Endothelial cell of umbilical vein (primary cell): ENCODE data around the gene BRSK1. TPM values are rescaled to one million over a fixed set of nuclear protein-coding genes. Genes with fewer than 3 reads are reported as not detected.

Experiments
- BruUV-seq: library from RNA; stranded (reverse); fragments of 400-500 nt; replicated peaks from 2 replicates; lab custom pipeline; 2021; lab: Mats Ljungman, UMichigan
- CTCF ChIA-PET: fragments of 300-600, 350-600 bp; sonication (Branson Sonifier 250); formaldehyde crosslinking; loops from one replicate; lab custom pipeline; 2021; ENCODE audit warnings: antibody characterized with exemption, inconsistent platforms; lab: Charles Lee
- POLR2A ChIA-PET: fragments of 300-600, 350-600 bp; sonication (Branson Sonifier 250); formaldehyde crosslinking; loops from one replicate; lab custom pipeline; 2021; ENCODE audit warnings: antibody characterized with exemption, inconsistent platforms; lab: Charles Lee
- DNase-seq: peaks from one replicate; pipeline ENCODE4 v3.0.0-alpha.2; 2011; ENCODE audit warnings: low read depth, low spot score
- FAIRE-seq: peaks from 2 replicates; lab custom pipeline; 2011; peaks lifted over from hg19 to GRCh38; lab: Jason Lieb, UNC
- H2AFZ ChIP-seq: 2 replicates; pipeline ENCODE4 v1.6.0; 2012; ENCODE audit warnings: low read depth, low read length, control low read depth, inconsistent platforms
- H3K27ac ChIP-seq: 2 replicates; pipeline ENCODE4 v1.5.1; 2011; ENCODE audit warnings: low read depth, mild to moderate bottlenecking, control low read depth, low read length, moderate library complexity; ENCODE audit not compliant: insufficient read depth
- H3K27me3 ChIP-seq, 2 experiments: 2 replicates each; pipeline versions ENCODE4 v1.6.0 to v1.6.1; 2011; ENCODE audit warnings: low read length in 2 of 2, mixed read lengths in 1 of 2; ENCODE audit not compliant: control insufficient read depth in 2 of 2, insufficient read depth in 2 of 2
- H3K36me3 ChIP-seq, 2 experiments: 2 replicates in 1 of 2; 3 replicates in 1 of 2; pipeline ENCODE4 v1.5.1; 2011; ENCODE audit warnings: low read length in 2 of 2, mild to moderate bottlenecking in 1 of 2, moderate library complexity in 1 of 2; ENCODE audit not compliant: control insufficient read depth in 2 of 2, insufficient read depth in 2 of 2; ENCODE audit errors: extremely low read depth in 1 of 2
- H3K4me1 ChIP-seq: 3 replicates; pipeline ENCODE4 v1.5.1; 2011; ENCODE audit warnings: mild to moderate bottlenecking, low read length; ENCODE audit not compliant: control insufficient read depth, insufficient read depth; ENCODE audit errors: extremely low read depth
- H3K4me2 ChIP-seq: 2 replicates; pipeline ENCODE4 v1.6.1; 2011; ENCODE audit warnings: low read length, control low read depth, mixed read lengths; ENCODE audit not compliant: insufficient read depth
- H3K4me3 ChIP-seq, 3 experiments: fragments of 200-600 bp in 1 of 3; sonication (generic), shearing (Covaris generic) in 1 of 3; replicated peaks in 1 of 3; 2 replicates each; pipeline ENCODE4 v1.5.1; 2011 to 2016; ENCODE audit warnings: control low read depth in 3 of 3, low read length in 3 of 3, mild to moderate bottlenecking in 2 of 3, inconsistent platforms in 1 of 3, low read depth in 1 of 3, moderate library complexity in 1 of 3; ENCODE audit not compliant: insufficient read depth in 1 of 3
- H3K79me2 ChIP-seq: 2 replicates; pipeline ENCODE4 v1.6.0; 2012; ENCODE audit warnings: low read length, inconsistent platforms; ENCODE audit not compliant: control insufficient read depth, insufficient read depth
- H3K9ac ChIP-seq: replicated peaks from 2 replicates; pipeline ENCODE3; 2011; ENCODE audit warnings: low read length, control low read depth; ENCODE audit not compliant: insufficient read depth; ENCODE audit errors: extremely low read depth
- H3K9me1 ChIP-seq: replicated peaks from 3 replicates; pipeline ENCODE4 v1.6.0; 2011; ENCODE audit warnings: mild to moderate bottlenecking, low read length; ENCODE audit not compliant: control insufficient read depth, insufficient read depth; ENCODE audit errors: extremely low read depth
- H3K9me3 ChIP-seq: replicated peaks from 2 replicates; pipeline ENCODE4 v1.5.1; 2012; ENCODE audit warnings: low read length, inconsistent platforms; ENCODE audit not compliant: control insufficient read depth, insufficient read depth
- H4K20me1 ChIP-seq: replicated peaks from 2 replicates; pipeline ENCODE3; 2011; ENCODE audit warnings: mild to moderate bottlenecking, low read length; ENCODE audit not compliant: control insufficient read depth, insufficient read depth; ENCODE audit errors: extremely low read depth
- FOS ChIP-seq: IDR thresholded peaks from 2 replicates; pipeline ENCODE4 v1.6.1; 2011; ENCODE audit warnings: mild to moderate bottlenecking, low read length, moderate library complexity, borderline replicate concordance; ENCODE audit not compliant: insufficient read depth
- JUN ChIP-seq: IDR thresholded peaks from 2 replicates; pipeline ENCODE4 v1.6.1; 2011; ENCODE audit warnings: borderline replicate concordance, low read depth; ENCODE audit not compliant: insufficient read length, insufficient read depth
- dilution Hi-C: fragments of 300-500 bp; cut with MboI; formaldehyde crosslinking; loops from one replicate; pipeline ENCODE4 v1.15.0; 2019; ENCODE audit warnings: low sequenced_read_pairs; ENCODE audit not compliant: extremely low pct_ligation_motif_present
- intact Hi-C: fragments of 100-400 bp; cut with micrococcal nuclease; formaldehyde crosslinking; loops from one replicate; pipeline ENCODE4 v1.10.0; 2022
- polyA plus RNA-seq, 4 experiments: library from polyadenylated mRNA; depleted of rRNA in 3 of 4; stranded (reverse) in 3 of 4; unstranded in 1 of 4; fragments of >200 nt; gene quantifications; 2 replicates each; pipeline versions ENCODE4 v1.2.1 to v1.2.3, GENCODE V29; 2011 to 2012; ENCODE audit warnings: missing spikeins in 1 of 4
- total RNA-seq: library from RNA; stranded (reverse); gene quantifications from 2 replicates; pipeline ENCODE4 v1.2.3, GENCODE V29; 2021
- TF ChIP-seq, protein P1 (sequence below): IDR thresholded peaks from 2 replicates; pipeline ENCODE4 v1.6.1; 2011; ENCODE audit not compliant: insufficient read depth, insufficient read length

The BRSK1 gene
- total and polyA plus RNA-seq, 2 donors (not counting 3 experiments of a cell fraction or from before 2014, with no cell fraction given), result 0.33 to 0.44 TPM

DNA sequence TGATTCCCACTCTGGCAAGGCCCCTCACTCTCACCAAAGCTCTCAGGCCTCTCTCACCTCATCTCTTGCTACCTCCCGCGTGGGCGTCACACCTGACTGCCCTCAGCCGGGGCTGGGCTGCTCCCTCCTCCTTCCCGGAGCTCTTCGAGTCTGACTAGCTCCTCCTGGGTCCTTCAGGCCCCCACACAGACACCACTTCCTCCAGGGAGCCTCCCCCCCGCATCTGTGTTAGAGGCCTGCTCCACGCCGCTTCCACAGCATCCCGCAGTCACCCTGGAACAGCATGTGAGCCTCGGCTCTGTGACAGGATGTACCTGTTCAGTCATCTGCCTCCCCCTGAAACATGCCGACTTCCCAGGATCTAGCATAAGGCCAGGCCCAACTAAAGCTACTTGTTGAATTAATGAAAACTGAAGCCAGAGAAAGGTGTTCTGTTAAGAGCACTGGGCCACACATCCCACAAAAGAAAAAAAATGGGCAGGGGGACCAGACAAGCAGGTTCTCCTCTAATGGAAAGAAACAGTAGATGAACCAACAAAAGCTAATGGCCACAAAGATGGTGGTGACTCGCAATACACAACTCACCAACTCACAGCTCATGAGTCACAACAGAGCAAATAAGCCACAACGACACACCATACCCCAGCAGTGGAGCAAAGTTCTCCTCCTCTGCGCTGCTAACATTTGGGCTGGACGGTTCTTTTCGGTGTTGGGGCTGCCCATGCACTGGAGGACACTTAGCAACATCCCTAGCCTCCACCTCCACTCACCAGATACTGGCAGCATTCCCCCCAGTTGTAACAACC, 28.0 kb upstream of the BRSK1 start:
- H3K4me3 ChIP-seq, result no peak overlapping the region
- DNase-seq (no peak), FAIRE-seq (no peak)
- no peak overlapping the region for H3K27ac ChIP-seq
- H3K9me1 ChIP-seq, result no peaks in the 10 kb centered on the region
- no peak overlapping the region for H3K9ac ChIP-seq
- no peaks in the 10 kb centered on the region for H3K36me3 ChIP-seq
- peaks cover 65% of the 10 kb centered on the region for H3K4me1 ChIP-seq
- no peaks in the 10 kb centered on the region for H3K9me3 ChIP-seq
- no TSS peak for BruUV-seq
- peaks cover 76% of the 10 kb centered on the region for H3K79me2 ChIP-seq
- ChIA-PET POLR2A (no interaction called here), CTCF (interaction anchor here (1.1 kb wide), 1 partner anchor 9 kb away, joined by 3 read pairs; no protein-coding TSS in a partner anchor)
- H3K4me2 ChIP-seq, result no peak overlapping the region
- no peak overlapping the region for H2AFZ ChIP-seq
- H4K20me1 ChIP-seq, result no peaks in the 10 kb centered on the region
- no peaks in the 10 kb centered on the region for H3K27me3 ChIP-seq
- TF ChIP-seq, protein P1, sequence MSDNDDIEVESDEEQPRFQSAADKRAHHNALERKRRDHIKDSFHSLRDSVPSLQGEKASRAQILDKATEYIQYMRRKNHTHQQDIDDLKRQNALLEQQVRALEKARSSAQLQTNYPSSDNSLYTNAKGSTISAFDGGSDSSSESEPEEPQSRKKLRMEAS, result no peak
- TF ChIP-seq FOS, result peak; percentile 28
- intact Hi-C loops (loop anchor here (10.0 kb wide), 1 partner anchor 349 kb away; the partner anchor contains the start of genes ZNF524 and ZNF865), dilution Hi-C loops (no loop called here)

DNA sequence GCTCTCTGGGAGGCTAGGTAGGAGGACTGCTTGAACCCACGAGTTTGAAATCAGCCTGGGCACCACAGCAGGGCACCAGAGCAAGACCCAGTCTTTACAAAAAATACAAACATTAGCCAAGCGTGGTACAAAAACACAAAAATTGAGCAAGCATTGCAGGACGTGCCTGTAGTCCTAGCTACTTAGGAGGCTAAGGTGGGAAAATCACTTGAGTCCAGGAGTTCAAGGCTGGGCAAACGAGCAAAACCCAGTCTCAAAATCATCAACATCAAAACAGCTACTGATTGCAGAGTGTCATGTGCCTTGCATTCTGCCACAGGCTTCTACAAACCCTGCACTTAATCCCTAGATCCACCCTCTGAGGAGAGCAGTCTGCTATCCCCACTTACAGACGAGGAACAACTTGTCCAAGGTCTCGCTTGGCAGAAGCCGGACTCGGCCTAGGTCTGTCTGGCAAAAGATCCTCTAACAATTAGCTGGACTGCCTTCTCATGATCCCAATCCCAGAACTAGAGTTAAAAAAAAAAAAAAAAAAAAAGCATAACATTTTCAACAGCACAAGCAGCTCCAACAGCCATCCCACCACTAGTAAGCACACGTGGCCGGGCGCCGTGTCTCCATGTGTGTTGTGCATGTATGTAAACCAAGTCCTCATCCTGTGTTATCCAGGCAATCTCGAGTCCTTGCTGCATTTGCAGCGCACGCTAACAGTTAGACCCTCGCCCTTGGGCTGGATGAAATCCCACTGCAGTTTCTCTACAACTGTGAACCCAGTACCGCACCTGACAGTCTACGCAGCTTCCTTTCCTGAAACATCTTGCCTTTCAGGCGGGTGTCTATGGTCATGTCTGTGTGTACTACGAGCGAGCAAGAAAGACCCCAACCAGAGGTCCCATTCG, 27.0 kb upstream of the BRSK1 start:
- H3K79me2 ChIP-seq, result peaks cover 66% of the 10 kb centered on the region
- POLR2A ChIA-PET, result interaction anchor here (0.7 kb wide), 1 partner anchor 341 kb away, joined by 7 read pairs; no protein-coding TSS in a partner anchor
- no peak overlapping the region for H3K9ac ChIP-seq
- dilution Hi-C loops, result no loop called here
- TF ChIP-seq JUN, result no peak
- peak; percentile 58 for FAIRE-seq
- peaks cover 57% of the 10 kb centered on the region for H3K4me1 ChIP-seq
- H3K27me3 ChIP-seq, result no peaks in the 10 kb centered on the region
- H4K20me1 ChIP-seq, result no peaks in the 10 kb centered on the region
- H3K36me3 ChIP-seq, result no peaks in the 10 kb centered on the region
- CTCF ChIA-PET, result interaction anchor here (1.0 to 1.1 kb wide), 2 partner anchors 10 to 161 kb away, joined by 3 read pairs; no protein-coding TSS in a partner anchor
- no TSS peak for BruUV-seq
- DNase-seq, result no peak
- no peaks in the 10 kb centered on the region for H3K9me3 ChIP-seq
- intact Hi-C loops, result loop anchor here (10.0 kb wide), 1 partner anchor 348 kb away; the partner anchor contains the start of genes ZNF524 and ZNF865
- H3K4me3 ChIP-seq, result peak overlapping the region in 2 of 3 experiments; percentile 73 to 87
- no peak overlapping the region for H2AFZ ChIP-seq
- H3K27ac ChIP-seq, result no peak overlapping the region
- peak overlapping the region; percentile 39 for H3K4me2 ChIP-seq
- H3K9me1 ChIP-seq, result no peaks in the 10 kb centered on the region
